Progenitor cell of endocrine pancreas (in vitro differentiated cells): ENCODE results near the gene PDIA5. TPM values are rescaled to one million over a fixed set of nuclear protein-coding genes. Genes with fewer than 3 reads are reported as not detected.

Experiments used
- DNase-seq: peaks from one replicate; pipeline ENCODE4 v3.0.0; 2021; ENCODE audit warnings: low spot score; ENCODE audit not compliant: unreplicated experiment
- H3K27ac Mint-ChIP-seq: 2 replicates; pipeline ENCODE4 v1.8.0; 2021; ENCODE audit warnings: mild to moderate bottlenecking, moderate library complexity, mixed read lengths
- H3K27me3 Mint-ChIP-seq: 2 replicates; pipeline ENCODE4 v1.8.0; 2021; ENCODE audit warnings: mixed read lengths
- H3K36me3 Mint-ChIP-seq: 2 replicates; pipeline ENCODE4 v1.8.0; 2022; ENCODE audit warnings: mixed read lengths; ENCODE audit not compliant: insufficient read depth
- H3K4me1 Mint-ChIP-seq: 2 replicates; pipeline ENCODE4 v1.8.0; 2021; ENCODE audit warnings: low read depth, mixed read lengths
- H3K4me3 Mint-ChIP-seq: 2 replicates; pipeline ENCODE4 v1.8.0; 2021; ENCODE audit warnings: low read depth, mild to moderate bottlenecking, moderate library complexity, mixed read lengths
- H3K9me3 Mint-ChIP-seq: 2 replicates; pipeline ENCODE4 v1.8.0; 2021; ENCODE audit warnings: low read depth, mixed read lengths
- CTCF ChIP-seq: fragments of 200-600 bp; sonication (generic); IDR thresholded peaks from one replicate; pipeline ENCODE4 v1.5.0; 2021; ENCODE audit warnings: antibody characterized with exemption, mild to moderate bottlenecking; ENCODE audit not compliant: unreplicated experiment
- total RNA-seq: library from RNA; stranded (reverse); gene quantifications from 2 replicates; pipeline ENCODE4 v1.2.1, GENCODE V29; 2021

PDIA5 gene
- total RNA-seq, 1 donor from 2014 or later: 22.2 TPM

DNA sequence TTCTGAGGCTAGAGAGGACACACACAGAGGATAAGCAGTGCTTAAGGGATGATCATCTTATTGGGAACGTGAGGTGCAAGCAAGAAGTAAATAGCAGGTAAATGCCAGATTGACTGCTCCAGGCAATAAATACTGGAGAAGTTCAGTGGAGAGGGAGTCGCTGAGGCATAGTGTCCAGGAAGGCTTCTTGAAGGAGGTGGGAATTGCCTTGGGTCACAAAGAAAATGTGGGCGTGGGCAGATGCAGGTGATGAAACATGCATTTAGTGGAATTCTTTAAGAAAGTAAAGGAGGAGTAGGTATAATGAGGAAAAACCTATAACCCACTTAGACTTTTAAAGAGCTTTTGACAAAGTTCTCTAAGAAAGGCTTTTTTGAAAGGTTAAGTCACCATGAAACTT, 31.8 kb upstream of the PDIA5 start:
- Mint-ChIP-seq H3K4me1 (peaks cover 2% of the 10 kb centered on the region), H3K27me3 (peaks cover 38% of the 10 kb centered on the region), H3K27ac (no peak overlapping the region), H3K4me3 (no peak overlapping the region), H3K9me3 (no peaks in the 10 kb centered on the region), H3K36me3 (no peaks in the 10 kb centered on the region)
- TF ChIP-seq CTCF: no peak
- DNase-seq: no peak

DNA sequence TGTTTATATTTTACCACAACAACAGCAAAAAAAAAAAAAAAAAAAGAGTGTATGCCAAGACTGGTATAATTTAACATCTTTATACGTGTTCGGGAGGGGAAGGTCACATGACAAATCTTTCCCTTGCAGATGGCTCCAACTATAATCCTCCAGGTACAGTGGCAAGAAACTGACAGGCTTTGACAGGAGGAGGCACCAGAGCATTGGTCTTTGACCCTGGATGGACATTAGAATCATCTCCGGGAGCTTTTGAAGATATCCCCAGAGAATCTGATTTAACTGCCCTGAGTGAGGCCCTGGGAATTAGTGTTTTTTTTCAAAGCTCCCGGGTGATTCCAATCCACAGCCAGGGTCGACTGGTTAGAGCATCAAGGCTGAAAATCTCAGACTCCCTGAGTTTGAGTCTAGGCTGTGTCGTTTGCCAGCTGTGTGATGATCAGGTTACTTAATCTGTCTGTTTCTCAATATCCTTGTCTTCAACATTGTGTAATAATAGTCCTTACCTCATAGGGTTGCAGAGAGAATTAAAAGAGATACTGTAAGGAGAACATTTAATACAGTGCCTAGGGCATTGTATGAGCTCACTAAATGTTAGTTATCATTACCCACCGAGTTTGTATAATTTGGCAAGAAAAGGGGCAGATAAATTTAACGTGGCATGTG, 30.3 kb upstream of the PDIA5 start:
- Mint-ChIP-seq H3K27me3 (peaks cover 39% of the 10 kb centered on the region), H3K4me3 (no peak overlapping the region)

GRCh38 chr3:123037015-123037375, 29.8 kb upstream of the PDIA5 start:
- no peak for DNase-seq
- TF ChIP-seq CTCF: no peak

More for the DNA sequence above, 30.3 kb upstream of the PDIA5 start:
- Mint-ChIP-seq H3K27ac (no peak overlapping the region), H3K4me1 (no peaks in the 10 kb centered on the region), H3K36me3 (no peaks in the 10 kb centered on the region), H3K9me3 (no peaks in the 10 kb centered on the region)
- no peak for DNase-seq
- no peak for TF ChIP-seq CTCF

DNA sequence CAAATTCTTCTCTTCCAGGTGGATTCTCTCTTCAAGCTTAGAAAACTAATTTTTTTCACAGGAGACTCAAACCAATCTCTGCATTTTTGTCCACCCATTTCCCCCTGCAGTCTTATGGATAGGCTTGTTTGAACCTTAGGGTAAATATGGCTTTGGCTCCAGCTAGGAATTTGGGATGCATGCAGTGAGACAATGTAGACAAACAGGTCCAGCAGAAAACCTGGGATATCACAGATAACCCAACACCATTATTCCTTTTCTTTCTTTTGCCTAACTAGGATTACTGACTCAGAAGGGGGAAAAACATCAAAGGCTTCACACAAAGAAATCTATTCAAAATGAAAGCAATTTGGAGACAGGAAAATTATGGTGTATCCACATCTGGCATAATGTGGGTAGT, 28.1 kb upstream of the PDIA5 start:
- Mint-ChIP-seq H3K4me1 (no peaks in the 10 kb centered on the region), H3K9me3 (no peaks in the 10 kb centered on the region), H3K36me3 (no peaks in the 10 kb centered on the region), H3K4me3 (no peak overlapping the region), H3K27me3 (peaks cover 48% of the 10 kb centered on the region), H3K27ac (no peak overlapping the region)
- no peak for DNase-seq
- no peak for TF ChIP-seq CTCF

More at GRCh38 chr3:123037015-123037375, 29.8 kb upstream of the PDIA5 start:
- no peaks in the 10 kb centered on the region for H3K4me1 Mint-ChIP-seq
- H3K27me3 Mint-ChIP-seq: peaks cover 42% of the 10 kb centered on the region
- no peak overlapping the region for H3K4me3 Mint-ChIP-seq
- H3K36me3 Mint-ChIP-seq: no peaks in the 10 kb centered on the region
- H3K9me3 Mint-ChIP-seq: no peaks in the 10 kb centered on the region
- no peak overlapping the region for H3K27ac Mint-ChIP-seq

- peaks cover 45% of the 10 kb centered on the region for H3K27me3 Mint-ChIP-seq
- no peak for TF ChIP-seq CTCF
Measured at GRCh38 chr3:123039178-123039577, 27.6 kb upstream of the PDIA5 start.

More at GRCh38 chr3:123039178-123039577, 27.6 kb upstream of the PDIA5 start:
- Mint-ChIP-seq H3K9me3 (no peaks in the 10 kb centered on the region), H3K36me3 (no peaks in the 10 kb centered on the region), H3K4me3 (no peak overlapping the region), H3K4me1 (no peaks in the 10 kb centered on the region), H3K27ac (no peak overlapping the region)
- DNase-seq: no peak
